GM12891 (cell line): Measurements from ENCODE around the gene KIF1A.

Source experiments
- POLR2A ChIP-seq: IDR thresholded peaks from 2 replicates; pipeline ENCODE4 v1.6.1; 2011; ENCODE audit warnings: low read depth, low read length, control low read depth
- POLR2AphosphoS5 ChIP-seq: IDR thresholded peaks from 2 replicates; pipeline ENCODE4 v1.6.1; 2011; ENCODE audit warnings: low read depth, low read length, control low read depth
- POU2F2 ChIP-seq: IDR thresholded peaks from 2 replicates; pipeline ENCODE4 v1.6.1; 2011; ENCODE audit warnings: low read depth, mild to moderate bottlenecking, control low read depth, low read length, moderate library complexity
- SPI1 ChIP-seq: IDR thresholded peaks from 2 replicates; pipeline ENCODE4 v1.6.1; 2011; ENCODE audit warnings: low read depth, low read length, control low read depth
- TAF1 ChIP-seq: IDR thresholded peaks from 2 replicates; pipeline ENCODE4 v1.6.1; 2011; ENCODE audit warnings: low read depth, low read length, control low read depth

DNA sequence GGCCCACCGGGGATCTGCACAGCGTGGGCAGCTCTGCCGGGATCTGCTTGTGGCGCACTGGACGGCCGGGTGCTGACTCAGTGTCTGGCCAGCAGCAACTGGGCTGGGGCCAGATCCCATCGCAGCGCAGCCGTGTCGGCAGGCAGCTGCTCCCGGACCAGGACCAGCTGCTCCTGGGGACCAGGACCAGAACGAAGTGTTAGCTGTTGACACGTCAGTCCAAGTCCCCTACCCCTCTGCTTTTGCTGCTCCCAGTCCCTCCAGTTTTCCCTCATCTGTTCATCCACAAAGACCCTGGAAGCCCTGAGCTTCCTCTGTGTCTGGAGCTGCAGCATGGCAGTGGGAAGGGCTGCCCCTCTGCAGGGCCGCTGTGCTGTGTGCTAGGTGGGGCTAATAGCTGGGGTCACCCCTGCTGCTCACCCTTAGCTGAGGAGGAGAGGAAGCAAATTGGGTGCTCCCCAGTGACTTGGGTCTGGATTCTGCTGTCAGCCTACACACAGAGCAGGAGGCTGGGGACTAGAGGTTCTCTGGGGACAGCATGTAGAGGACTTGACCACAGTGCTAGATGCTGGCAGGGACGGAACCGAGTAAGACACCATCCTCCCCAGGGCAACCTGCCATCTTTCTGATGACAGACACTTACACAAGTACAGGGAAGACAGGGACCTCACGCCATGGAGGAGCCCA lies 16.9 kb upstream of the KIF1A start:
- TF ChIP-seq POLR2AphosphoS5: no peak
- TF ChIP-seq TAF1: no peak
- no peak for TF ChIP-seq POLR2A
- no peak for TF ChIP-seq SPI1
- TF ChIP-seq POU2F2: no peak
